HUDEP-2 (cell line): Measurements from ENCODE around the gene CDHR3.
"Not testable (repeated sequence)": the region's sequence is repeated elsewhere in the genome, so short reads cannot be mapped to it uniquely, and the experiment has no call there.

Experiments used
- DNase-seq, 76 experiments: peaks; one replicate each; lab custom pipeline; 2025; ENCODE audit not compliant: unreplicated experiment in 76 of 76; lab: John Stamatoyannopoulos, UW

The CDHR3 gene

DNA sequence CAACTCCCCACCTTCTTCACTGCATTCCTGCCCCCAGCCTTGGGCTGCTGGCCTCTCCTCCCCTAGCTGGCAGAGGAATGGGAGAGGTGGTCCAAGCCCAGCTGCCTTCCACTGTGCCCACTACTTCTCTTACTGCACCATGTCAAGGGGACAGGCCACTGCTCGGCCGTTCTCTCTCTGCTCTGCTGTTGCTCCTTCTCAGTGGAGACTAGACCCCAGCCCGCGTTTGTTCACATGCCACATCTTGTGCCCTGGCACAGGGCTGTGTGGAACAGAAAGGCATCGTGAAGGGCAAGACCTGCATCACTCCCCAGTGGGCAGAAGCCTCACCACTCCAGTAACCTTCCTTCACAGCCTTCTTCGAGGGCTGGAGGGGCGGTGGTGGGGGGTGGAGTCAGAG lies 711 bp upstream of the CDHR3 start:
- DNase-seq, result no peak

DNA sequence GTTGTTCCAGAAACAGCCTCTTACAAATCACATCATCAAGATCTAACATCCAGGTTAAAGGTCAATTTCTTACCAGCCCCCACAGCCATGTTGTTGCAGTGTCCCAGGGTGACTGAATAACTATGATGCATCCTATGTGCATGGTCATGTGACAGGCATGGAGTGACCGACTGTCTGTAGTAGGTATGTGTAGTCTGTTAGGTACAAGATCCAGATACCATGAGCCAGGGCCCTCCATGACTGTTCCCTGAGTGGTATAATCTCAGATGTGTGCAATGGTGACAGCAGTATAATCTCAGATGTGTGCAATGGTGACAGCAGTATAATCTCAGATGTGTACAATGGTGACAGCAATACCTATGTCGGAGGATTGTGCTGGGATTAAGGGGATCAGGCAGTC lies 8.8 kb downstream of the CDHR3 start:
- DNase-seq, result no peak

GRCh38 chr7:105972276-105972675 lies 9.2 kb downstream of the CDHR3 start:
- DNase-seq, result no peak

DNA sequence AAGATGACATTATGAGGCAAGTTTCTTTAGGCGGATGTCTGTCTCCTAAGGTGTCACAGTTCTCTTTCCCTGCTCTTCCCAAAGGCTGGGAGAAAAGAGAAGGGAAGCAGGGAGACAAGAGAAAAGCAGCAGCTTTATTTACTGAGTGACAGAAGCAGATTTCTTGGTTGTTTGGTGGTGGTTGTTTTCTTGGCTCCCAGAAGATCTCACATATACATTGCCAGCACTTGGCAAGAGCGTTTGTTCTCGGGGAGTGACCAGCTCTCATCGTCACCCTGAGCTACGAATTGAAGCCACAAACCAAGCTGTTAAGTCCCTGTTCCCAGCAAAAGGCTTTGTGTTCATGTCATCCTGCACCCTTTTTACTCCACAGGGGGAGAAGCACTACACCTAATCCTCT lies 11.4 kb downstream of the CDHR3 start:
- no peak for DNase-seq

GRCh38 chr7:105975770-105976417 lies 12.8 kb downstream of the CDHR3 start:
- no peak for DNase-seq

- no peak for DNase-seq
Observed at GRCh38 chr7:105976868-105977267, 13.8 kb downstream of the CDHR3 start.

GRCh38 chr7:105978035-105978434 lies 15.0 kb downstream of the CDHR3 start:
- DNase-seq, result no peak

DNA sequence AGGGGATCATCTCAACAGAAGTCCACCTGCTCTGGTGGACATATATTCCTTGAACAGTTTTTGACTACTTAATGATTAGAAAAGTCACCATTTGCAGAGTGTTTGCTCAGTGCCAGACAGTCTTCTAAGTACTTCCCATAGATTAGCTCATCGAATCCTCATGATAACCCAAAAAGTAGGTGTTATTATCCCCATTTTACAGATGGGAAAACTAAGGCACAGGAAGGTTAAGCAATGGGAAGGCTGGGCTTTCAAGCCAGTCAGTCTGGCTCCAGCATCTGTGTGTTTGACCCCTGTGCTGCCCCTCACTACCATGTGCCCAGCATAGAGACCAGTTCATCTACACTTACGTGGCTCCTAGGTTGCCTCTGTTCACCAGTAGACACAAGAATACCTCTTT lies 15.9 kb downstream of the CDHR3 start:
- DNase-seq, result no peak

GRCh38 chr7:105979405-105979804 lies 16.3 kb downstream of the CDHR3 start:
- DNase-seq, result no peak

DNA sequence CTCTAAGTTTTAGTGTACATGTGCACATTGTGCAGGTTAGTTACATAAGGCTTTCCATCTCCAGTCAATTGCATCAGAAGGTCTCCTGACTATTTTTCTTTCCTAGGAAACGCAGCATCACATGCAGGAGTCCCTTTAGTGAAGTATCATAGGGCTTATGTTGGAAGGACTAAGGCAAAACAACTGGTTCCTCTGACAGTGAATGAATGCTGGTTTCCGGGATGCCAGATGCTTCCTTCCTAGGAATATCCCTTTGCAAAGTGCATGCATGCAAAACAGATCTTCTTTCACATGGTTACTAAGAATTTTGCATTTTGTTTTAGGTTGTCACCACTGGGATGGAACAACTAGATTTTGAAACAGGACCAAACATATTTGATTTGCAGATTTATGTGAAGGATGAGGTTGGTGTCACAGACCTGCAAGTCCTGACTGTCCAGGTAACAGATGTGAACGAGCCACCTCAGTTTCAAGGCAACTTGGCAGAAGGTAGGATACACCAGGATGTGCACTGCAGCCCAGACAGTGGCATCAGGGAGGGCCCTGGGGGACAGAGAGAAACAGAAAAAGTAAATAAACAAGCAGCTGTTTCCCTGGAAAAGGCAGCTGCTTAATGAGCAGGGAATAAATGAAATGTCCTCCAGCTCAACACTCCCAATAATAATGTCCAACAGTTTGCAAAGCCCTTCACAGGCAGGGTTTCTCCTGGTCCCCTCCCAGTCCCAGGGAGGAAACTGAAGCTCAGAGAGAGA lies 17.8 kb downstream of the CDHR3 start:
- no peak for DNase-seq

GRCh38 chr7:105982388-105982787 lies 19.3 kb downstream of the CDHR3 start:
- DNase-seq, result no peak

- DNase-seq, result not testable (repeated sequence)
Observed at GRCh38 chr7:105984808-105985207, 21.7 kb downstream of the CDHR3 start.

DNA sequence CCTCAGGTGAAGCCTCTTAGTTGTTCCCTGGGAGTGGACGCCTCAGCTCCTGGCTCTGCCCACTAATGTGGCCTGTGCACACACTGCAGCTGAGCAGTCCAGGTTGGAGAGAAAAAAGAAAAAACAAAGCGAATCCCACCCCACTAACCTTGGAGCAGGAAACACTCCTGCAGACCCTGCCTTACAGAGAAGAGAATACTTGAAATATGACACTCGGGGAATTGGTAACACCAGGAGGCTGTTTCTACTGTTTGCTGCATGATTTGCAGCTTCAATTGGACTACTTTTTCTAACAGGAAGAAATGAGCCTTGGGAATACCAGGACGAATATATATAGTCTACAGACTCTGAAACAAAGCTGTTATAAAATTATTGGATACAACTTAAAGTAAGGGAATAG lies 22.2 kb downstream of the CDHR3 start:
- DNase-seq, result no peak

DNA sequence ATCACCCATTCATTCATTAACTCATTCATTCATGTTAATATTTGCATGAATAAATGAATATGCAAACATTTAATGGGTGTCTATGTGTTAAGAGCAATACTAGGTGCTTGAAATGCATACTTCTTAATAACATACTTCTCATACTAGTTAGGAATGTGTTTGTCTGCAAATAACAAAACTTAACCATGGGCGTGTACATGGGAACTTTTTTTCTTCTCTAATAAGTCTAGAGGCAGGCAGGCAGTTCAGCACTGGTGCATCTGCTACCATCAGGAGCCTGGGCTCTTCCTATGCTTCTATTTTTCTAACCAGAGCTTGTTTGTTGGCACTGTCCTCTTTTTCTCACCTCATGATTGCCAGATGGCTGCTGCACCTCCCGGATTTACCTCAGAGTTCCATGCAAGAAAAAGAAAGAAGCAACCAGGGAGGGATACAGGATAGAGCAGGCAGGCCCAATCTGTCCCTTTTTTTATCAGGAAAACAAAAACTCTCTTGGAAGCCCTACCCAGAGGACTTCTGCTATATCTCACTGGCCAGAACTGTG lies 22.7 kb downstream of the CDHR3 start:
- no peak for DNase-seq

DNA sequence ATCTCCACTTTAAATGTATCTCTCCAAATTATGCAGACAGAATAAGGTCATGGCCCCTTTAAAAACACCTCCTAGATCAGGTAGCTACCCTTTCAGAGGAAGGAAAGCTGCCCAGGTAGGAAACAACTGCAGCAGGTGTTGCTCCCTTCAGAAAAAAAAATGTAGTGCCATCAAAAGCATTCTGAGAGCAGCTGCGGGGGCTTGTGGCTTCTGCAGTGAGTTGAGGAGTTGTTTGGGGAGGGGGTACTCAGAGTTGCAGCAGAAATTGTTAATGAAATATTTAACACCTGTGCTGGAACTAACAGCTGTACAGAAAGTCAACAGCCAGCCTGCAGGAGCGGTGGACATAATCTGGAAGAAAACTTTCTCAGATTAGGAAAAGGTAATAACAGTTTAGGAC lies 24.0 kb downstream of the CDHR3 start:
- DNase-seq, result no peak

- no peak for DNase-seq
Observed at GRCh38 chr7:105988276-105988675, 25.2 kb downstream of the CDHR3 start.

DNA sequence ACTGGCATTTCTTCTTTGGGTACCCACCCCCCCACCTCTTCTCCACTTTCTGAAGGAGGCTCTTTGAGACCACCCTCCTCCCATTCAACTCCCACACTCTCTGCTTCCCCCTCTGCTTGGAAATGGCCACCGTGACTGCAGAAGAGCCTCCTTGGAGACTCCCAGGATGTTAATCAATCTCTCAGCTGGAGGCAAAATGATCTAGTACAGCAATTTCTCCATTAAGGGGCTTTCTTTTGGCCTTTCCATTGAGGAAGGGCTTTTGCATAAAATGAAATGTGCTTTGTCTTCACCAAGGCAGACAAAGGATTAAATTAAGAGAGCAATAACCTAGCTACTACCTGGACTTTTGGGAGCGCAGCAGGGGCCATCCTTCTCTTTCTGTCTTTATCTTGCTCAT lies 26.1 kb downstream of the CDHR3 start:
- DNase-seq, result no peak

GRCh38 chr7:105989686-105990085 lies 26.6 kb downstream of the CDHR3 start:
- no peak for DNase-seq

DNA sequence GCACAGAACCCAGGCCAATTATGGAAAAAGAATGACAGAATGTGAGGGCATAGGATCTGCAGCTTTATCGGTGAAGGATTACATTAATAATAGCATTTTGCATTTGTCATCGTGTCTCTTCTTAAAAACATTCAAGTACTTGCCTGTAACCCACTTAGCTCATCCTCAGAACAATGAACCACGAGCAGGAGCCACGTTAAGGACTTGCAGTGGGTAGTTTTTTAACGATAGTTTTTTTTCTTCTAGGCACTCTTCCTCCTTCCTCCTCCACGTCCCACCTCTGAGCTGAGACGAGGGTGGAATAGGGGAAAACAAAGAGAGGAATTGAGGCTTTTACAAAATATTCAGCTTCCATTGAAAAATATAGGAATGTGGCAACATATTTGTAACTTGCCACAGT lies 27.1 kb downstream of the CDHR3 start:
- no peak for DNase-seq

GRCh38 chr7:105990727-105991453 lies 27.8 kb downstream of the CDHR3 start:
- DNase-seq, result no peak

- no peak for DNase-seq
Observed at GRCh38 chr7:105992905-105993304, 29.8 kb downstream of the CDHR3 start.
